Ureter (tissue), 1 donor: ENCODE results near the gene EMP2. TPM values are rescaled to one million over a fixed set of nuclear protein-coding genes. Genes with fewer than 3 reads are reported as not detected.
"Not testable (repeated sequence)": the region's sequence is repeated elsewhere in the genome, so short reads cannot be mapped to it uniquely, and the experiment has no call there.

Experiments
- DNase-seq: peaks from one replicate; pipeline ENCODE4 v3.0.0-alpha.2; 2020; ENCODE audit warnings: low spot score
- total RNA-seq: library from RNA; stranded (reverse); gene quantifications from one replicate; pipeline ENCODE4 v1.2.4, GENCODE V29; 2023
- donor health status: DM: yes; HTN: yes; CAD: no.

EMP2 gene
- total RNA-seq: 174 TPM

DNA sequence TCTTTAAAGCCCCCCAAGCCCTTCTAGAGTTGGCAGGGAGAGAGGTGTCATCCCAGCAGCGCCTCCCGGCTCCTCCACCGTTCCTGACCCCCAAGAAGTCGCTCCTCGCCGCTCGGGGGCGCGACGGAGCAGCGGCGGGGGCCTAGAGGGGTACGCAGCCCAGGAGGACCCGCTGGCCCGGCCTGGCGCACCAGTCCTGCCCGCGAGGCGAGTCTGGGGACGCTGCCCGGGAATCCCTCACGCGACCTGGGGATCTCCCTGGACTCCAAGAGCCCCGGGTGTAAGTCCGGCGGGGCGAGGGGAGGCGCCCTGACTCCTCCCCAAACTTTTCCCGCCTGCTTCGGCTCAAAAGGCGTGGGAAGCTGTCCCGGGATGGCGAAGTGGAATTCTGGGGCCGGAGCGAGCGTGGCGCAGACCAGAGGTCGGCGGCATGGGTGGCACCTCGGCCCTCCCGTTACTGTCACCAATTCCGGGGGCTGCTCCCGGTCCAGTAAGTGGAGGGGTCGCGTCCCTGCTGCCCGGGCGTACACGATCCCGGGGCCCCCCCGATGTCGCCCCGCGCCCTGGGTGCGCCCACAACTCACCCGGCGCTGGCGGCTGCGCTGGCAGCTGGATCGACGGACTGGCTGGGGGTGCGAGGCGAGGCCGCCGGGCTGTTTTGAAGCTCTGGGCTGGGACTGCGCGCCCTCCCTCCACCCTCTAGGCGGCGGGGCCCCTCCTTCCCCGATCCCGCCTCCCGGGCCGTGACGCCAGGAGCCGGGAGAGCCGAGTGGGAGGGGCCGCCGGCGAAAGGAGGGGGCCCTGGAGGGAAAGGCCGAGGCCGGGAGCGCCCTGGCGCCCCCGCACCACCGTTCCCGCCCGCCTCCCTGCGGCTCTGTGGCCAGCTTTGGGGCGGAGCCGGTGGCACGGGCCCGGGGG, at the start of gene EMP2:
Gene EMP2 (minus strand): TSS at position 634 of the 918 bp plus-strand sequence. CDS start 32,981 bp downstream, outside the sequence.
- peak; percentile 79 for DNase-seq

GRCh38 chr16:10629592-10629963, 49.2 kb upstream of the EMP2 start:
- DNase-seq: no peak

- no peak for DNase-seq
Observed at GRCh38 chr16:10625595-10626357, 45.4 kb upstream of the EMP2 start.

DNA sequence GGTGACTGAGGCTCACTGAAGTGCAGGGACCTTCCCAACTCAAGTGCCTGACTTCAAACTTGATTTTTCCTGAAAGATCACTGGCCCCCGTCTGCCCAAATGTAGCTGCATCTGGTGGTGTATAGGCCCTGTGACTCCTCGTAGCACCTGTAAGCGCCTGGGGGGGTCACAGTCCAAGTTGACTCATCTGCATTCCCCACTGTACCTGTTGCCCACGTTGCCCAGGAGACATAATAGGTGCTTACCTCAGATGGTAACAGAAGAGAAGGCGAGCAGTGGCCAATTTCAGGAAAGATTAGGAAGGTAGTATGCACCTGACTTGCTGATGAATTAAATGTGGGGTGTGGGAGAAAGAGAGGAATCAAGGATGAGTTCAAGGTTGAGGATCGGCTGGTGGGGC, 44.1 kb upstream of the EMP2 start:
- DNase-seq: no peak

- no peak for DNase-seq
Observed at GRCh38 chr16:10623059-10623458, 42.7 kb upstream of the EMP2 start.

DNA sequence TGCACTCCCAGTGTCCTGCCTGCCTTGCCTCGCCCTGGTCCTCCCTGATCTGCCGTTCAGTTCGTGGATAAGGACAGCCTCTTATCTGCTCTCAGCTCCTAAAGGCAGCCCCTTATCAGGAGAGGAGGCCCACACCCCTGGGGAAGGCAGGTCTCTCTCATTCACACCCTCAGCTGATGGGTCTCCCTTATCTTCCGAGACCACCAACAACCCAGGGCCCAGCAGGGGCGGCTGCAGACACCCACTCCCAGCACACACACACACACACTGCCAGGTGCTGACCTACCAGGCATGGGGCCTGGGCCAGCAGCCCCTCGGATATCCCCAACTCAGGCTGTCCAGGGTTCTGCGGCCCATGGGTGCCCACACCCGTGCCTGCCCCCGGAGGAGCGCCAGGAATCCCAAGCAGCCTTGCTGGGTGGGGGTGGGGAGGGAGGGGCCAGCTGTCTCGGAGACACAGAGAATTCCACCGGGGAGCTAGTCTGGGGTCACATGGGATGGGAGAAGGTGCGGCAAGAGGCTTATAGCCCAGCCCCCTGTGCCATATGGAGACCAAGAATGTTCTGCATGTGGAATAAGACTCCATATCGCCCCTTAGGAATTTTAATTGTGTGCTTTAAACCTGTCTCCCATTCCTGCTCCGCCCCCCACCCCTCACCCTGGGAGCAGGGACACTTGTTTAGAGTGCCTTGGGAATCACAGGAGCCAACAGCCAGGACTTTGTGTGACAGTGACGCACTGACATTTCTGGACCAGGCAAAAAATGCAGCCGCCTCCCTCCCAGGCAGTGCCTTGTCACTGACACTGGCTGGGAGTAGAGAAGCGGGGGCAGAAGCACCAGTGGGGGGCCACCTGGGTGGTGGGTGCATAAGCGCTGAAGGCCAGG, 41.9 kb upstream of the EMP2 start:
- no peak for DNase-seq

GRCh38 chr16:10621216-10621949, 41.0 kb upstream of the EMP2 start:
- not testable (repeated sequence) for DNase-seq

GRCh38 chr16:10620120-10620519, 39.7 kb upstream of the EMP2 start:
- no peak for DNase-seq

GRCh38 chr16:10619271-10619849, 39.0 kb upstream of the EMP2 start:
- peak; percentile 62 for DNase-seq

- DNase-seq: peak; percentile 47
Observed at GRCh38 chr16:10618710-10619209, 38.4 kb upstream of the EMP2 start.

- DNase-seq: no peak
Observed at GRCh38 chr16:10617662-10618420, 37.4 kb upstream of the EMP2 start.

- DNase-seq: peak; percentile 87
Observed at GRCh38 chr16:10616756-10617640, 36.6 kb upstream of the EMP2 start.

- DNase-seq: no peak
Observed at GRCh38 chr16:10616419-10616755, 36.0 kb upstream of the EMP2 start.

GRCh38 chr16:10614685-10615084, 34.3 kb upstream of the EMP2 start:
- no peak for DNase-seq

- no peak for DNase-seq
Observed at GRCh38 chr16:10613785-10614485, 33.5 kb upstream of the EMP2 start.

GRCh38 chr16:10612649-10613179, 32.3 kb upstream of the EMP2 start:
- DNase-seq: no peak

- no peak for DNase-seq
Observed at GRCh38 chr16:10611825-10612342, 31.5 kb upstream of the EMP2 start.
